Measurements from ENCODE around the gene ABHD14A.
A peak's percentile ranks its signal among the peaks of the same experiment; 100 is the strongest.

Gene ABHD14A

DNA sequence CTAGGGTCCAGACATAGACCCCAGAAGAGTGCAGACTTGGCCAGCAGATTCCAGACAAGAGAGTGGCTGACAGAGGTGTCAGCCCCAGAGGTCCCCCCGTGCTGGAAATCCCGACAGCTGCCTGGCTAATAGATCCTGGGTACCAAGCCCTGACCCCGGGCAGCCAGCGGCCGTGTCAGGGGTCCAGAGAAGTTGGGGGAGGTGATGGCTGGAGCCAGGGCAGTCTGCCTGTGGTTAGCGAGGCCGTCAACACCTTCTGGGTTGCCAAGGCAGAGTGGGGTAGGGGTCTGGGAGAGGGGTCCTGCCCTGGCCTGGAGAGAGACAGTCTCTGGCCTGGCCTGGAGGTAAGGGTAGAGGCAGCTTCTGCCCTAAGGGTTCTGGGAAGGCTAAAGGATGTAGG is 45.9 kb downstream of the ABHD14A start:
- no peak for DNase-seq (ENCODE audit: low read depth, low spot score)

DNA sequence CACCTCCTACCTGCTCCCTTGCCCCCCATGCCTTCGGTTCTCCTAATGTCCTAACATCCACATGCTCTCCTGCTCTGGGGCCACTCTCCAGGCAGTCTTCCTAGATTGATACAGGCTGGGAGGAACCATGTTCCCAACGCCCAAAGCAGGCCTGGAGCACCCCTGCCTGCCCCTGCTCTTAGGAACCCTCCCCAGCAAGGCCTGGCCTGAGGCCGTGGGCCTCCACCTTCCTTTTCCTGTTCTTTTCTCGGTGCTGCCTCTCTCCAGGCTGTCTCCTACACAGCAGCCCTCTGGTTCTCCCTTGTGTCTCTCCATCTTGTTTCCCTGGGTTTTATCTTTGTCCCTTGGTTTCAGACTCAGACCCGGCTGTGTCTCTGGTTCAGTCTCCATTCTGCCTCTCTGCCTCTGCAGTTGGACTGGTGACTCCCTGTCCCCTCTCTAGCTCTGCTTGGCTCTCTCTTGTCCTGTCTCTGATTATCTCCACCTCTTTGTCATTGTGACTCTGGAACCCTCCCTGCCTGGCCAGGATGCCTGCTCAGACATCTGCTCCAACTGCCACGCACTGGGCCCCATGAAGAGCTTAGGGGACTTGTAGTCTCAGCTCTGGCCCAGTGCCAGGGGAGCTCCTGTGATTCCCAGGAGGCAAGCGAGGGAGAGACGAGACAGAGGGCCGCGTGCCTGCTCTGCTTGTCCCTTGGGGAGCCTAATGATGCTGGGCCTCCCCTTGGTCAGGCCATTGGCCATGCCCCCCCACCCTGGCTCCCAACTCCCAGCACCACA is 46.8 kb downstream of the ABHD14A start:
- DNase-seq (ENCODE audit: low read depth, low spot score), result no peak

DNA sequence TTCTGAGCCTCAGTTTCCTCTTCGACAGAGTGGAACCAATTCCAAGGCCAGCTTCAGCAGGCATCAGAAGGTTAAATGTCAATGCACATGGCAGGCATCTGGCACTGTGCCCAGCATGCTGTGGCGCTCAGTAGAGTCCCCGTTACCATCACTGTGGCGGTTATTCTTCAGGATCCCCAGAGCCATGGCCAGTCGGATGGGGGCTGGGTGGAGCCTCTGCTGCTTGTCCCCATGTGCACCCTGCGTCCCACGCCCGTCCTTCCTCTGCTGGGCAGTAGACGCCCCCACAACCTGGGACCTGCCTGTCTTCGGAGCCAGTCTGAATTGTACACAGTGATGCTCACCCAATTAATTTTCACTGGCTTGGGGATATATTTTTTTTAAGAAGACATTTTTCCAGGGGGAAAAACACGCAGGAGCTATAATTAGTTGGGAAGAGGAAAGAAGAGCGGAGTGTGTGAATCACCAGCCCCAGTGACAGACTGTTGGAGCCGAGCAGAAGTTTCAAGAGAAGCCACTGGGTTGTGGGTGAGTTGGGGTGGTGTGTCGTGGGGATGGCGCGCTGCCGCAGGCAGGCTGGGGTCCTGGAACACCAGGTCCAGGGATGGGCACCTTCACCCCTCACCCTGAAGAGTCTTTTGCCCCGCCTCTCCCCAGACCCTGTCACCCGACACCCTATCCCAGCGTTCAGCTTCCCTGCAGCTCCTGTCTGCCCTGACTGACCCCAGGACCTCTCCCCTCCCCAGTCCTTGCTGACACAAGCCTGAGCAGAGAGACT is 47.6 kb downstream of the ABHD14A start:
- DNase-seq (ENCODE audit: low read depth, low spot score), result peak; percentile 44

DNA sequence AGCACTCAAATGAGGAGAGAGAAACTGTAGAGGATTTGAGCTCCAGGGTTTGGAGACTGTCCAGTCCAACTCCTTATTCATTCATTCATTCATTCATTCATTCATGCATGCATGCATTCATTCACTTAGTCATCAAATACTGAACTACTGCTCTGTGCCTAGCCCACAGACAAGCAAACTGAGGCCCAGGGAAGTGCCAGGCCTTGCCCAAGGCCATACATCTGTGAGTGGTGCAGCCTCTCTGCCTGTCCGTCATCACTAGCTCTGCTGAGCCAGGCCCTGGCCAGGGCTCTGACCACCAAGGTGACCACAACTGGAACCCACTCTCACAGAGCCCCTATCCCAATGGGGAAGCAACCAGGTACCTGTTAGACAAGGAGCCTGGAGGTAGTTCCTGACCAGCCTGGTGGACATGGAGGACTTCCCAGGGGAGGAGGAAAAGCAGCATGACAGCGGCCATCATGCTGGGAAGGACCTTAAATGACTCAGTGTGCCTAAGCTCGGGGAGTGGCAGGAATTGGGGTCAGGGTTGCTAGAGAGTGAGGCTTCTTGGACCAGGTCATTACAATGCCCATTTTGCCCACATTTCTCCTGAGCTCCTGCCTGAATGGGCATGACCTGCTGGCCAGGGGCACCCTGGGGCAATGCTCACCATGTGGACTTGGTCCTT is 48.4 kb downstream of the ABHD14A start:
- no peak for DNase-seq (ENCODE audit: low read depth, low spot score)

DNA sequence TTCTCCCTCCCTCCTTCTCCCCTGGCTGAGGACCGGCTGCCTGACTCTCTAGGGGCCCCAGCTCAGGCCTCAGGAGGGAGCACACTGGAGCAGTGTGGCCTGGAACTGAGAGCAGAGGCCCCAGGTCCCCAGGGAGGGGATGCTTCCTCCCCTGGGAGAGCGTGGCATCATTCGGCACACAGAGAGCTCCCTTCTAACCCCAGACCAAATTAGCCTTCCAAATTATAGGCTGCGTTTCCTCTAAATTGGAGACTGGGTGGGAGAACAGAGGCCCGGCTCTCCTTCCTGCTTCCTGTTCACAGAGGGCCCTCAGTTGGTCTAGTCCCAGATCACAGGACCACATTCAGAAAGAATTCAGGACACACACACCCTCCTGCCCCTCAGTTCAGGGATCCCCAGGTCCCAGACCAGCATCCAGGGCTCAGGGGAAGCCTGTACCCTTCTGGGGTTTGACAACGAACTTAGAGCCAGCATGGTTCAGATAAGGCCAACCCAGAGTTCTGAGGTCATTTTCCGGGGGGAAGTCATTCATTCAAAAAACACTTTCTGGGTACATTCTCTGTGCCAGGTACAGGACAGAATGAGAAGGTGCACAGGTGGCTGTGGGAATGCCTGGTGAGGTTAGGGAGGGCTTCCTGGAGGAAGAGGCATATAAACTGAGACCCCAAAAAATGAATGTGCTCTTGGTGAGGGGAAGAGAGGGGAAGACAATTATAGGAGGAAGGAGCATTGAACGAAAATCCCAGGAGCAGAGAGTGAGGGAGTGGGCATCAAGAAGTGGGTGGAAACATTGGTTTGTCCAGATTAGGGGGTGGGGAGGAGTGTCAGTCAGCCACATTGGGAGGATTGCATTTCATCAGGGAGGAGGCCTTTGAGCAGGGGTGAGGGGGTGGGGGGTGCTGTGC is 49.2 kb downstream of the ABHD14A start:
- DNase-seq (ENCODE audit: low read depth, low spot score), result no peak

DNA sequence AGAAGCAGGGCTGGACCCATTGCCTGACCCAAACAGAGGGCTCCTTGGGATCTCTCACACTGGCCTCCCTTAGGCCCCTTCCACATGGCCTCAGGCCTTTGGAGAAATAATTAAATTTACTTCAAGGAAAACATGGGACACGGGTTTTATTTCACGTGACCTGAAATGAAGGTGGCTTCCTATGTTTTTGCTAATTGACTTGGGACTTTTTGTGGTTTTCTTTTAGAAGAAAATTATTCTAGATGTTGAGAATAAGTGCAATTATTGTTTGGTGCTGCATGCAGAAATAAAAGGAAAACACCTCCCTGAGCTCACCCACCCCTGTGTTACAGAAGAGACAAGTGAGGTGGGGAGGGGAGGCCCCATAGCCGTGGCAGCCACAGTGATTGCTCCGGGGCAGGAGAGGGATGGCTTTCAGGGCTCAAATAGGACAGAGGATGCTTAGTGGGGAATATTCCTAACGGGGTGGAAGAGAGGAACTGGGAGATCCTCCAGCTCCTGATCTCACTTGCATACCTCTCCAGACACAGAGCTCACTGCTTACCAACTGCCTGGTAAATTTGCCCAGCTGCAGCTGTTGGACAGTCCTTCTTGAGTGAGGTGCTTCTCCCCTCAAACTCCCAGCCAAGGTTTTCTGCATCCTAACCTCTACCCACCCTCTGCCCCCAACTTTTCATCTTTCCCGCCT is 50.0 kb downstream of the ABHD14A start:
- no peak for DNase-seq (ENCODE audit: low read depth, low spot score)

DNA sequence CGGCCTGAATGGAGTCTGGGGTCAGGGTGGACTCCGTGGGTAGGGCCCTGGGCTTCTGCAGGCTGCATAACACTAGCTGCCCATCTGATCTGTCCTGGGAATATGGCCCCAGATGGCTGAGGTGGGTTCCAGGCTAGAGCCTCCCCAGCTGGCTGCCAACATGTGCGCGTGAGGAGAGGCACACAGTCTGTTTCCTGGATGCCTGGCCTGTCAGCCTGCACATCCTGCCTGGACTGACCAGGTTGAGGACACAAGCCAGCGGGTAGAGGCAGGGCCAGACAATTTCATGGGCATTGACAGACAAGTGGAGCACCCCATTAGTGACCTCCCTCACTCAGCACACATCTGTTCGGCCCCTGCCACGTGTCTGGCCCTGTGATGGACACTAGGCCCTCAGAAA is 50.6 kb downstream of the ABHD14A start:
- no peak for DNase-seq (ENCODE audit: low read depth, low spot score)

DNA sequence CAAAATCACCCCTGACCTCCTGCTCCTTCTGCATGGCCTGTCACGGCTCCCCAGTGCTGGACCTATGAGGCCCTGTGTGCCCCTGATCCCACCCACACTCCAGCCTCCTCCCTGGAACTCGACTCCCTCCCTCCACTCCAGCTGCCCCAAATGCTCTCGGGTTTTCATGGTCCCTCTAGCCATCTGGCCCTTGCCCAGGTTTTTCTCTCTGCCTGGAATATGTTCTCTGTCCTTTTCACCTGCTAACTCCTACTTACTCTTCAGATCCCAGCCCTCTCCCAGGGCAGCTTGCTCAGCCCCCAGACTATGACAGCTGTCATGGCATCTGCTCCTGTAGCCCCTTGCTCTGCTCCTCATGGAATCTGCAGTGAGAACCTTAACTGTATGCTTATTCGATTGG is 51.2 kb downstream of the ABHD14A start:
- no peak for DNase-seq (ENCODE audit: low read depth, low spot score)

DNA sequence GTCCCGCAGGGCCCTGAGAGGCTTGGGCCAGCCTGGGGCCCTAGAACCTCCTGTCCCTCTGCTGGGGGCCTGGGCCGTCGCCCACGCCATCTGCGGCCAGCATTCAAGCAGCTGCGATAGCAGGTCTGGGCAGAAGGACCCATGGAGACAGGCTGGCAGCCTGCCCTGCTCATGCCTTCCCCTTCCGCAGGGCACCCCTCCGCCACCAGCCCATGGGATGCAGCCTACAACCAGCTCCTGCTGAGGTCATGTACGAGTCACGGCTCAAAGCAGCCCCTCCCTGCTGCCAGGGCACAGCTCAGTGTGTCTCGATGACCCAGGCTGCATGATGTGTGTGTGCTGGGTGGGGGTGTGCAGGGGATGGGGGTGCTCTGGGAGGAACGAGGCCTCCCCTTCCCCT is 53.7 kb downstream of the ABHD14A start:
- DNase-seq (ENCODE audit: low read depth, low spot score), result no peak

DNA sequence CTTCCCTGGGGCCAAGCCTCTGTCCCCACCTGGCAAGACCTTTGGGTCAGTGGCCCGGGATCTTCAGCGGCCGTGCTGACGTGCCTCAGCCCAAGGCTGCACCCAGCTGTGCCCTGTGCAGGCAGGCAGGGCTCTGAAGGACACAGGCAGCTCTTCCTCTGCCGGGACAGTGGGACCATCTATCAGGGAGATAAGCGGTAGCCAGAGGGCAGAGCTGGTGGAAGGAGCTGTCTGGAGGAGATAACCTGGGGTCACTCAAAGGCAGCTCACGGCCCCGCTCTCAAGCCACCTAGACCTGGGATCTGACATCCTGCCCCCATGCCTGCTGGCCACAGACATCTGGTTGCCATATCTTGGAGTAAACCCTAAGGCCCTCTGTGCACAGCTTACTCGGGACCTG is 54.2 kb downstream of the ABHD14A start:
- no peak for DNase-seq (ENCODE audit: low read depth, low spot score)

DNA sequence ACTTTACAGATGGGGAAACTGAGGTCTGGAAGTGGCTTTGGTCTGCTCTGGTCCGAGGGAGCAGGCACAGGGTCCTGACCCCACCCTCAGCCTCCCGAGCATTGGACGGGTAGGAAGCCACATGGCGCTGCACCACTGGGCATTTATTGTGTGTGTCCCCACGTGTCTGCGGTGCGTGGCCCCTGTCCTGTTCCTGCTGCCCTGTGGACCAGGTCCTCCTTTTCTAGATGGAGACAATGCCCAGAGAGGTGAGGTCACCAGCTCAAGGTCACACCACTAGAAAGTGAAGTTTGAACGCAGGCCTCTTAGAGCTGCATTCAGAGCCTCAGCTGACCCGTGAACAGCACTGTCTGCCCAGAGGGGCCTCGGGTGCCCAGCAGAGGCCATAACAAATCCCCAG is 54.7 kb downstream of the ABHD14A start:
- DNase-seq (ENCODE audit: low read depth, low spot score), result no peak

Data from astrocyte of the hippocampus (primary cell).